Stimulated activated CD8-positive, alpha-beta memory T cell treated with anti-CD3 and anti-CD28 coated beads, Interleukin-15, amount 100 ng/mL, for 48 hours (primary cell): Measurements from ENCODE around the gene QTRT2.

Experiments
- DNase-seq, 2 donors: peaks; one replicate each; pipeline ENCODE4 v3.0.0-alpha.2; 2020; ENCODE audit warnings: low read depth in 2 of 2

QTRT2 gene

DNA sequence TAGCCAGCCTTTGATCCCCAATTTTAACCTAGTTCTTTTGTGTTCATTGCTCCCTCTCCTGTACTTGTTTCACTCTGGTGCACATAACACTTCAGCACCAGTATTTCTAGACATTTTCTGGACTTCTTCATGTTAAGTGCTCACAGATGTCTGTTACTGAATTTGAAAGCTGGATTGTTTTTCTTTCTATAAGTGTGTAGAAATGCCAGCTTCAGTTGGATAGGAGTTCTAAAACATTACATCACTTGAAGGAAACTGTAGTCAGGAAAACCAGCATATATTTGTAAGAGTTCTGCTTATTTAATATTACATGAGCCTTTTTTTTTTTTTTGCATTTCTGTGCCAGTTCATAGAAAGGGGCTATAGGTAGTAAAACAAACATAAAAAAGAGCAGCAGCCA, 21.6 kb downstream of the QTRT2 start:
- DNase-seq = no peak

DNA sequence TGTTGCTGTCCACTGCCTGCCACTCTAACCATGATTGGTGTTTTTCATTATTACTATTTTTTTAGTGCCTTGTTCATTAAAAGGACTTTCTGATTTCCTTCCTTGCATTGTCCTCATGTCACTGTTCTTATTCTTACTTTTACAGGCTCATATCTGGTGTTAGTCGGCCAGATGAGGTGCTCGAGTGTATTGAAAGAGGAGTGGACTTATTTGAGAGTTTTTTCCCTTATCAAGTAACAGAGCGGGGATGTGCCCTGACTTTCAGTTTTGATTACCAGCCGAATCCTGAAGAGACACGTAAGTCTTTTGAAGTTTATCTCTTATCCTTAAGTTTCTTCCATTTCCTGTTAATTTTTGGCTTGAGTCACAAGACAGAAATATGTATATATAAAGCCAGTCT, 23.2 kb downstream of the QTRT2 start:
- DNase-seq = no peak

DNA sequence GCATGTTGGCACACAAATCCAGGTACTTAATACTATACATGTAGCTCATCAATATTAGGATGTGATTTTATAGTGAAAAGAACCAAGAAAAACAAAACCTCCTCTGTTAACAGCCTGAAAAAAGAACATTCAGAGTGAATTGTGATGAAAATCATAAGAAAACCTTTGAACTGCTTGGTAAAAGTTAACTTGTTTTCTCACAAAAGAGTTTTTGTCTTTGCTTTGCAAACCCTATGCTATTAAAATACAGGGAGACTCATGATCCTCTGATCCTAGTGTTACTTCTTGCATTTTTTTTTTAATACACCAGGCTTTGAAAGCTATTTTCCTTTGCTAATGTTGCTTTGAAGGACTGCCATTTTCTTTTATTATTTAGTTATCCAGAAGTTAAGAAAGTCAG, 23.7 kb downstream of the QTRT2 start:
- no peak for DNase-seq

DNA sequence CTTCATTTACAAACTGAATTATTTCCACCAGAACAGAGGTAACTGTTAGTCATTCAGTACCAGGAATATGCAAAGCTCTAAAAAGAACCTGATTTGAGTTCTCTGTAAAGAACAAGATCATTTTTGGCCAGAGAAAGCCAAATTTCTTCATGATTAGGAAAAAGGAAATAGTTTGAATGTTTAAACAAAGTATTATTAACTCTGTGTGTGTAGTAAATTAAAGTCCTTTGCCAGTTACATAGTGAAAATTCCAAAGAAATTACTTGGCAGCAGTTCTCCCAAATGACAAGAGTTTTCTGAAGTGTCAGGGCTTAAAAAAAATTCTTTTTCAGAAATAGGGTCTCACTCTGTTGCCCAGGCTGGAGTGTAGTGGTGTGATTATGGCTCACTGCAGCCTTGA, 24.5 kb downstream of the QTRT2 start:
- DNase-seq = no peak

DNA sequence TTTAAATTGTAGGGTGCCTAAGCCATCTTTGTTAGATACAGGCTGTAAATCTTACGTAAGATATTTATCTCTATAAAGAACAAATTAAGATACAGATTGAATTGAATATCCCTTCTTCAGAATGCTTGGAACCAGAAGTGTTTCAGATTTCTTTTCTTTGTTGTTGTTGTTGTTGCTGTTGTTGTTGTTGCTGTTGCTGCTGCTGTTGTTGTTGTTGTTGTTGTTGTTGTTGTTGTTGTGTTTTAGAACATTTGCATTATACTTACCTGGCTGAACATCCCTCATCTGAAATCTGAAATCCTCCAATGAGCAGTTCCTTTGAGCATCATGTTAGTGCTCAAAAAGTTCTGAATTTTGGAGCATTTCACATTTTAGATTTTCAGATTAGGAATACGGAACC, 26.6 kb downstream of the QTRT2 start:
- no peak for DNase-seq

DNA sequence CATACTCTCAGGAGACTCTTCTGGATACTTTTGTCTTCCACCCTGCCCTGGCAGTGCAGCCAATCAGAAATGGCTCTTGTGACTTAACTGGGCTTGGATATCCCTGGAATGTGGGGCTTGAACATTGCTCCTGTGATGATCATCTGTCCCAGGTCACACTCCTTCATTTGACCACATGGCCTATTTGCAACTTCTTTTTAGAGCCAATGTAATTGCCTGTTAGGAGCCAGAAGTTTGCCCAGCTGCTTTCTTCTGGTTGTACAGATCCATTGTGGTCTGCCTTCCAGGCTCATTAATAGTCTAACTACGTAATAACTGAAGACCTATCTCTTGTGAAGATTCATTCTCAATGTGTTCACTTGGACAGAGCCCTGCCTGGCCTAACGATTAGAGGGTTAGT, 29.8 kb downstream of the QTRT2 start:
- DNase-seq = no peak

DNA sequence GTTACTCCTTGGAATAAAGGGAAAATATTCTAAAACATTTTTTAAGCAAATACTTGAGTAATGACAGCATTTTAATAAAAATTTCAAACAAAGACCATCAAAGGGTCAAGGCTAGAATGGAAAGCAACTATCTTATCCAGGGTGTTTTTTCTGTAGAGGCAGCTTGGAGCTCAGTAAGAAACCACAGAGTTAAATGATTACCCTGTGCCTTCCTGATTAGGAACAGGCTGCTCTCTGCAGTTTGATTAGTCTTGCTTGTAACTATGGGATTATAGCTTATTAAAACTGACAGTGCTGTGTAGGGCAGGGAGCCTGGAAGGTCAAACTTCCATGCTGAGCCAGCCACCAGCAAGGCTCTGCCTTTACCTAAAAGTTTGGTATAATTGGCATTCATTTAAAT, 33.1 kb downstream of the QTRT2 start:
- DNase-seq = no peak

DNA sequence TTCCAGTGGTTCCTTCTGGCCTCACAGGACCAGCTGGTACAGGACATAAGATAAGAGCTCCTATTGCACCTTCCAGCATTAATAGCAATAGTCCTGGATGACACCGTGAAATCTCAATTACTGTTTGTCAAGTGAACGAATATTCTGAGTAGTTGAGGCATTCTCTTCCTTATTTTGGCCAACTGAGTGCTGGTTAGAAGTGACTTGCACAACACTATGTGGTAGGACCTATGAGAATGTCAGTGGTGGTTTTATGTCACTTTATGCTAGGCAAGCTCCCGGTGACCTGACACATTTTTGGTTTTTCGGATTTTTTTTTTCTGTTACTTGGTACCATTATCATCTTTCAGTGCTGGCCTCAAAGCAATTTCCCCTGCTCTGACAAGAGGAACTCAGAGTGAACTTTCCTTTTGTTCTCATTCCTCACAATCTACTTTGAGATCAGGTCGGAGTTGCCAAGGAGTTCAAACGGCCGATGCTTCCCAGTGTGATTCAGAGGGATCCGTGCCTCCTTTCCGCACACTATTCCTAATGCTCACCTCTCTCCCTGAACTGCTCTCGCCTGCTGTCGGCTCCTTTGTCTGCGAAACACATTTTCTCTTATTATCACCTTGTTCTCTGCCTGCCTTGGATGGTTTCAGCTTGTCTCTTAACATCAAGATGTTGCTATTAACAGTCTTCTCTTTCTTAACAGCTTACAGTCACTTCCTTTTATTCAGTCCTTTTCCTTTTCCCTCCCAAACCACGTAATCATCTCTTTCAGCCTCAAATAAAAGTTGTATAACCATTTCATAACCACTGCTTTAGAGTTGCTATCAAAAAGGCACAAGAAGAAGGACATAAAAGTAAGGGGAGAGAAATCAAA, 35.8 kb downstream of the QTRT2 start:
- no peak for DNase-seq

DNA sequence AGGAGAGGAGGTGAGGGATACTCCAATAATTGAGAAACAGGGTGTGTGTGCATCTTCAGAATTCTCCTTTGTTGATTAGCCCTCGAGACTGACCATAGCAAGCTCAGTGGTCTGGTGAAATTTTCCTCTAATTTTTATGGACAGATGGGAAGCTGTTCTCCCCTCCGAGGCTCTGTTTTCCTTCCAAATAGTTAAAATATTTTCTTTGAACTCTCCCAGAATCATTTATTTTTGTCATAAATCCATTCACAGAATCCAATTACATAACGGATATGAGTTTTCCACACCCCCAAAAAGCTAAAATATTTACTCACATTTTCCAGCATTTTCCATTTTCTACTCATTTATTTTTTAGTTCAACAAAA, 36.5 kb downstream of the QTRT2 start:
- DNase-seq = no peak

DNA sequence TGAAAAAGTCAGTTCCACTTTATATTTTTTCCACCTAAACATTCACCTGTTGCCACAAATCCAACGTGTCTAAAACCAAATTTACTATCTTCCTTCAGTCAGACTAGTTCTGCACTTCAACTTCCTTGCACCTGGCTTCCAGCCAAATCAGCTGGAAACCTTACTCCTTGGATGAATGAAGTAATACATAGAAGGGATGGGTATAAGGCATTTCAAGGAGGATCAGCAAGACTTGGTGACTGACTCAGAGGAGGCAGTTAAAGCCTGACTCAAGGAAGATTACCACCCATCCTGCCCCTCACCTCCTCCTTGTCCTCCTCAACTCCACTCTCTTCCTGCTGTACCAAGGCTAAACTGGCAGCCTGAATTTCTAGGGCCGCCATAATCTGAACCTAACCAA, 37.1 kb downstream of the QTRT2 start:
- no peak for DNase-seq

DNA sequence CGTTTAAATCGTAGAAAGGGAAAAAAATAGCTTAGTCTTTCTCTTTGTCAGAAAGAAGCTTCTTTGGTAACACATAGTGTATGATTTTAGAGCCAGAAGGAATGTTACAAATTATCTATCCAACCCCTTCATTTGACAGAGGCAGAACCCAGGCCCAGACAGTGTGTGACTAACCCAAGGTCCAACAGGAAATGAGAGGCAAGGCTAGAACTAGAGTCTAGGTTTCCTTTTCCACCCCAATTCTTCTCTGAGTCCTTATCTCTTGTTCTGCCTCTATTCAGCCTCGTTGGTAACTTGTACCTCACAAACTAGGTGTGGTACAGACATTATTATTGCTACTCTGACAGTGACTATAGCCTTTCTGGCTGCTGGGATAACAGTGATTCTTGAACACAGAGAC, 39.3 kb downstream of the QTRT2 start:
- DNase-seq = no peak

DNA sequence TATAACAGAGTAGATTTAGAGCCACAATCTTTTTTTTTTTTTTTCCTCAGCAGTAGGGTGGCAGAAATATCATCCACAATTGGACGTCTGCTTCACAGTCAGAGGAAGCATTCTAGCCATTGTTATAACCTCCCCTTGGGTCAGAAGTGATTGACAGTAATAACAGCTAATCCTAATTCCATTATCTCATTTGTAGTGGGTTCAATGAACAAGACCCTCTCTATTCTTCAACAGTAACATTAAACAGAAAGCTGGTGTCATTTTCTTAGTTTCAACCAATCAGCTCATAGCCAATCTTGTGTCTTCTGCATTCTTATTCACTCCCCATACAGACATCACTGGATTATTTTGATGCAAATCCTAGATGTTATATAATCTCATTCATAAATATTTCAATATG, 44.6 kb downstream of the QTRT2 start:
- DNase-seq = no peak

DNA sequence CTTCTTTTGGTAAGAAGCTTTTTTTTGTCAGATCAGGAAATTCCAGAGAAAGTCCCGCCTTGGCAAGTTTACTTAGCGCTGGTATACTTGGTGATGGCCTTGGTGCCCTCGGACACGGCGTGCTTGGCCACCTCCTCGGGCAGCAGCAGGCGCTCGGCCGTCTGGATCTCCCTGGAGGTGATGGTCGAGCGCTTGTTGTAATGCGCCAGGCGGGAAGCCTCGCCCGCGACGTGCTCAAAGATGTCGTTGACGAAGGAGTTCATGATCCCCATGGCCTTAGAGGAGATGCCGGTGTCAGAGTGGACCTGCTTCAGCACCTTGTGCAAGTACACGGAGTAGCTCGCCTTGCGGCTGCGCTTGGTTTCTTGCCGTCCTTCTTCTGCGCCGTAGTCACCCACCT, 46.6 kb downstream of the QTRT2 start:
- DNase-seq = no peak

DNA sequence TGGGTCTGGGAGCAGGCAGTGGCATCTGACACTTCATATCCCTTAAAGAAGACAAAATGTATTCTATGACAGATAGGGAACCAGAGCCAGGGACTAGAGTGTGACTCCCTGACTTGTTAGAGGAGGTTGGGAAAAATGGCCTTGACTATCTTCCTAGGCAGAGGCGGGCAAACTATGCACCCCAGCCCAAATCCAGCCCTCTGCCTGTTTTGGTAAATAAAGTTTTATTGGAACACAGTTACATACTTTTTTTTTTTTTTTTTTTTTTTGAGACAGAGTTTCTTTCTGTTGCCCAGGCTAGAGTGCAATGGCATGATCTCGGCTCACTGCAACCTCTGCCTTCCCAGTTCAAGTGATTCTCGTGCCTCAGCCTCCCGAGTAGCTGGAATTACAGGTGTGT, 47.3 kb downstream of the QTRT2 start:
- DNase-seq = no peak

DNA sequence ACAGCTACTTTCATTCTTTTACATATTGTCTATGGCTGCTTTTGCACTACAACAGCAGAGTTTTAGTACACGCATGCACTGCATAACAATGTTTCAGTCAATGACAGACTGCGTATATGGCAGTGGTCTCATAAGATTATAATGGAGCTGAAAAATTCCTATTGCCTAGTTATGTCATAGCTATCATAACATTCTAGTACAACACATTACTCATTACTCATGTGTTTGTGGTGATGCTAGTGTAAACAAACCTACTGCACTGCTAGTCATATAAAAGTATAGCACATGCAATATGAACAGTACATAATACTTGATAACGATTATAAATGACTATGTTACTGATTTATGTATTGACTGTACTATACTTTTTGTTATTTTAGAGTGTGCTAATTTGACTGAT, 47.9 kb downstream of the QTRT2 start:
- no peak for DNase-seq

DNA sequence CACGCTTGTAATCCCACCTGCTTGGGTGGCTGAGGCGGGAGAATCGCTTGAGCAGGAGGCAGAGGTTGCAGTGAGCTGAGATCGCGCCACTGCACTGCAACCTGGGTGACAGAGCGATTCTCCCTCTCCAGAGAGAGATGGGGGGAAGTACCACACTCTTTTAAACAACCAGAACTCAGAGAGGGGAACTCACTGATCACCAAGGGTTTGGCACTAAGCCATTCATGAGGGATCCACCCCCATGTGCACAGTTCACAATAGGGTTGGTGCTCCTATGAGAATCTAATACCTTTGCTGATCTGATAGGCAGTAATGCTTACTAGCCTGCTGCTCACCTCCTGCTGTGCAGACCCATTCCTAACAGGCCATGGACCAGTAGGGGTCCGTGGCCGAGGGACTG, 51.6 kb downstream of the QTRT2 start:
- no peak for DNase-seq

DNA sequence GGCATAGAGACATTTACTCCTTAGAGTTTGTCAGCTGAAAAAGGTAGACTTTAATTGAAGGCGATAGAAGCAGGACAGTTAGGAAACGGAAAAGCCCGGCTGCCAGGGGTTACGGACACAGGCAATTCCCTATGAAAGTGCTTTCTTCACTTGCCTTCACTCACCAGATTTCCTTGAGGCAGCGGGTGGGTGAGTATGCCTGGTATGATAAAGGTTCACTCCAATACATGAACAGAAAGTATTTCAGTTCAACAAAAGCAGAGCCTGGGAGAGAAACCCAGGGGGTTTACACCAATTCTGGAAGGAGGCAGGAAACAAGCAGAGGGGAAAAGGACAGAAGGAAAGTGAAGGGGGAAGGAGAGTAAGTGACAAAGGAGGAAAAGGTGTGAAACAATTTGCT, 53.9 kb downstream of the QTRT2 start:
- DNase-seq = no peak

DNA sequence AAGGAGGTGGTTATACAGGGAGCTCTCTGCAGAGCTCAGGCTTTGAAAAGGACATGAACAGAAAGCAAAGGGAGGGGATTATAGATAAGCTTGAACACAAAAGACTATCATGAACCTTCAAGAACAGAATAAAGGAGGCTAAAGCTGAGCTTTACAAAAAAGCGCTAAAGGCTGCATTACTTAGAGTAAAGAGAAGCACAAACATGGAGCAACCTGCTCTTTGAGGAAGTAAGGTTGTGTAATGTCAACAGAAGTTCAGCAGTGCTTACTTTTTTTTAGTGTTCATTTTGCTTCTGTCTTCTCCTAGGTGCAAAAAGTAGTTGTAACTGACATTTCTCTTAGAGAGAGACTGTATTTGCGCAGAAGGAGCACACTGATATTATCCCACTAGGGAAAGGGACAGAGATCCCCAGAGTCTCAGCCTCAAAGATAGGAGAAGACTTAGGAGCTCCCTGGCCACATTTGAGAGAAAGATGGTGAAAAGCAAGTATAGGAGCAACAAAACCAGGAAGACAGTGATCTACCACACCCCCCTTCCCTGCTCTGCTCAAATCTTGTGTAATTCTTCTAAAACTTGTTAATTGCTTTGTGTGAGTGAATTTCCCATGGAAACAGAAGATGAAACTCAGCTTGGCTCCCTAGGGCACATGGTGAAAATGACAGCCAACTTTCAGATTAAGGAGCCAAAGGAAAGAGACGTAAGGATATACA, 54.7 kb downstream of the QTRT2 start:
- DNase-seq = no peak

DNA sequence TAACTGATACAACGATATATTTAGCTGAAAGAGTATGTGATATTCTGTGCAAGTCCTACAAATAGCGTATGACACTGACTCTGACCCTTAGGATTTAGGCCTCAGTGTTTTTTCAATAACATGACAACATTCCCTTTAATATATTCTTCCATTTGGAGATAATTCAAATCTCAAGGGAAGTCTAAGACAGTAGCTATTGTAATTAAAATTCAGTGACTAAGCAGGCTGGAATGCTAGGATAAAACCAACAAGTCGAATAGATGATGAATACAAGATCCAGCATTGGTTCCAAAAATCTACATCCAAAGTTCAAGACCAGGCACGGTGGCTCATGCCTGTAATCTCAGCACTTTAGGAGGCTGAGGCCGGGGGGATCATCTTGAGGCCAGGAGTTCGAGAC, 56.2 kb downstream of the QTRT2 start:
- DNase-seq = no peak

DNA sequence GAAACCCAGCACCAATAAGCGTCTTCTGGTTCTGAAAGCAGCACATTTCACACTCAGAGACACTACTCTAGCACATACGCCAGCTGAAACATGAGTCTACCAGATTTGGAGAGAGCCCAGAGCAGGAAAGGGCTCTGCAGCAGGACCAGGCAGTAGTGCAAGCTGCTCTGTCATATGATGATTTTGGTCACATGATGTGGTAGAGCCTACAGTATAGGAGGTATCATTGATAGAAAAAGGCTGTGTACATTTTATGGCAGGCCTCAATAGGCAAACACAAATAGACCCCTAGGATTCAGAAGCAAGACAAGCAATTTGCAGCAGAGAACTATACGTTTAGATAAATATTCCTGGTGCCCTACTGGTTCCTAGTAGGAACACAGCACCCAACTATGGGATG, 58.2 kb downstream of the QTRT2 start:
- no peak for DNase-seq

DNA sequence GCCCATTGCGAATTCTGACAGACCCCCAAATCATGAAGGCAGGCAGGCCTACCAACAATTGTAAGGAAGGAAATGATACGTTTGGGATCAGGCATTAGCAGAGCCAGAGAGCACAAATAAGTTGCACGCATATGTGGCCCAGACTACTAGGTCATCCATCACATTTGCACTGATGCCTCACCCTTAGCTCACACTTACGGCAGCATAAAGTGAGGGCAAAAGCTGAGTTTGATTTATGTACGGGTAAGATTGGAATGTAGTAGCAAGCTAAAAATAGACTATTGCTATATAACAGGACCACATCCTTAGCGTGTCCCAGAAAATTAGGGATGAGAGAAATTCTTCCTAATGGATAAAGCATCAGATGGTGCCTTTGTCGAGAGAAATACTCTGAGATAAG, 58.6 kb downstream of the QTRT2 start:
- no peak for DNase-seq

DNA sequence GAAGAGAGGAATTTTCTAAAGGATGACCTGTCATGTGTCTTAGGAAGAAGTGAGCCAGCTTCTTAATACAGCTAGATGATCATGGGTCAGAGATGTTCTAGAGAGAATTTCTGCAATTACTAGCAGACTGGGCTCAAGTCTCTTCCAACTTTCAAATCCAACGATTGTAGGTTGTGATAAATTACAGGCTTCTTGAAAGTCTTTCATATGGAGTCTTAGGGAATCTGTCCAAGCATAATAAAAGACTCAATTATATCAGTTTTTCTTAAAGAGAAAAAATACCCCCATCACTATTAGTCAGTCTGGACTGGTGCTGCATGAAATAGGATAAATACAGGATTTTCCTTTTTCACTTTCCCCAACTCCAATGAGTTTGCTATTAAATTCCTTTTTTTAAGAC, 63.2 kb downstream of the QTRT2 start:
- no peak for DNase-seq

DNA sequence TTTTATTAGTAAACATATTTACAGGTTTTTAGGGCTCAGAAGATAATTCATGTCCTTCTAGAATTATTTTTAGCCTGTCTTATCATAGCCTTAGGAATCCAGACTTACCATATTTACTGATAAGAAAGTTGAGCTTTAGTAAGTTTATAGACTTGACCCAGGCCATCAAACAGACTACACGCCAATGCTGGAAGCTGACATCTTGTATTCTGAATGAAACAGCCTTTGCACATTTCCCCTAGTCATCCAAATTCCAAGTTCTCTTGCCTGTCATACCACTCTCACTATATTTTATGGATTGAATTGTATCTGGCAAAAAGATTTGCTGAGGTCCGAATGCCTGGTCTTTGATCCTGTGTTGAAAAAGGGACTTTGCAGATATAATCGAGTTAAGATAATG, 63.7 kb downstream of the QTRT2 start:
- DNase-seq = no peak
